OCI-LY3 (cell line): Measurements from ENCODE around the gene ZNF407.

Source experiments
- H2AFZ ChIP-seq: fragments of 200-600, 300-600 bp; shearing (Covaris generic); 2 replicates; pipeline ENCODE4 v1.6.0; 2014; ENCODE audit warnings: antibody characterized with exemption, low read depth, low read length
- H3K27ac ChIP-seq: fragments of 200-600, 300-600 bp; sonication (generic); 2 replicates; pipeline ENCODE4 v1.5.1; 2014; ENCODE audit warnings: mild to moderate bottlenecking, low read length, moderate library complexity, mixed read lengths
- H3K27me3 ChIP-seq: fragments of 200-600, 300-600 bp; sonication (generic); 2 replicates; pipeline ENCODE4 v1.6.1; 2014; ENCODE audit warnings: low read depth, low read length, mixed read lengths
- H3K36me3 ChIP-seq: fragments of 200-600, 300-600 bp; sonication (generic); replicated peaks from 2 replicates; pipeline ENCODE3; 2014; ENCODE audit warnings: low read depth, low read length, mixed read lengths
- H3K4me1 ChIP-seq: fragments of 300-600, 200-600 bp; sonication (generic); 2 replicates; pipeline ENCODE4 v1.6.1; 2014; ENCODE audit warnings: low read length, mixed read lengths
- H3K4me2 ChIP-seq: fragments of 200-600, 300-600 bp; sonication (generic); 2 replicates; pipeline ENCODE4 v1.6.1; 2014; ENCODE audit warnings: low read length, mixed read lengths
- H3K4me3 ChIP-seq: fragments of 300-600, 200-600 bp; sonication (generic); 2 replicates; pipeline ENCODE4 v1.5.1; 2014; ENCODE audit warnings: antibody characterized with exemption, mild to moderate bottlenecking, low read length, moderate library complexity
- H3K79me2 ChIP-seq: fragments of 300-600, 200-600 bp; shearing (Covaris generic); 2 replicates; pipeline ENCODE4 v1.6.1; 2014; ENCODE audit warnings: mild to moderate bottlenecking, low read length, mixed read lengths
- H3K9ac ChIP-seq: fragments of 300-600, 200-600 bp; shearing (Covaris generic); 2 replicates; pipeline ENCODE4 v1.6.0; 2014; ENCODE audit warnings: mild to moderate bottlenecking, low read length, moderate library complexity
- H3K9me3 ChIP-seq: fragments of 200-600, 300-600 bp; shearing (Covaris generic); 2 replicates; pipeline ENCODE4 v1.6.1; 2014; ENCODE audit warnings: low read length, mixed read lengths; ENCODE audit not compliant: insufficient read depth
- H4K20me1 ChIP-seq: fragments of 200-600, 300-600 bp; sonication (generic); 2 replicates; pipeline ENCODE4 v1.6.1; 2016; ENCODE audit warnings: low read length, mixed read lengths; ENCODE audit not compliant: insufficient read depth
- CTCF ChIP-seq: fragments of 200-600, 300-600 bp; sonication (generic); IDR thresholded peaks from 2 replicates; pipeline ENCODE4 v1.5.1; 2014; ENCODE audit warnings: antibody characterized with exemption, low read length, low read depth
- EZH2phosphoT487 ChIP-seq: fragments of 200-600 bp; shearing (Covaris generic); IDR thresholded peaks from 2 replicates; pipeline ENCODE4 v1.6.1; 2018; ENCODE audit warnings: antibody characterized with exemption, mixed run types, low read depth

Gene ZNF407

GRCh38 chr18:74898965-74899364 is 301.3 kb downstream of the ZNF407 start:
- H3K9ac ChIP-seq, result no peak overlapping the region

GRCh38 chr18:74899554-74899953 is 301.9 kb downstream of the ZNF407 start:
- no peaks in the 10 kb centered on the region for H3K9me3 ChIP-seq
- no peak overlapping the region for H3K4me2 ChIP-seq
- no peaks in the 10 kb centered on the region for H3K4me1 ChIP-seq
- H3K27ac ChIP-seq, result no peak overlapping the region
- no peaks in the 10 kb centered on the region for H3K79me2 ChIP-seq
- TF ChIP-seq EZH2phosphoT487 (no peak), CTCF (no peak)
- H3K9ac ChIP-seq, result no peak overlapping the region
- no peaks in the 10 kb centered on the region for H4K20me1 ChIP-seq
- H3K4me3 ChIP-seq, result no peak overlapping the region
- H3K36me3 ChIP-seq, result no peaks in the 10 kb centered on the region
- no peak overlapping the region for H2AFZ ChIP-seq
- H3K27me3 ChIP-seq, result no peaks in the 10 kb centered on the region

More at GRCh38 chr18:74898965-74899364, 301.3 kb downstream of the ZNF407 start:
- no peak for TF ChIP-seq CTCF
- TF ChIP-seq EZH2phosphoT487, result no peak
- no peak overlapping the region for H2AFZ ChIP-seq
- H3K27me3 ChIP-seq, result no peaks in the 10 kb centered on the region
- H3K4me1 ChIP-seq, result no peaks in the 10 kb centered on the region
- H3K27ac ChIP-seq, result no peak overlapping the region
- no peak overlapping the region for H3K4me2 ChIP-seq
- H3K36me3 ChIP-seq, result no peaks in the 10 kb centered on the region
- no peaks in the 10 kb centered on the region for H3K9me3 ChIP-seq
- H3K79me2 ChIP-seq, result no peaks in the 10 kb centered on the region
- H4K20me1 ChIP-seq, result no peaks in the 10 kb centered on the region
- no peak overlapping the region for H3K4me3 ChIP-seq

- Histone ChIP-seq H4K20me1 (no peaks in the 10 kb centered on the region), H3K9me3 (no peaks in the 10 kb centered on the region), H3K27me3 (no peaks in the 10 kb centered on the region), H3K4me2 (no peak overlapping the region), H3K79me2 (no peaks in the 10 kb centered on the region), H3K27ac (no peak overlapping the region), H2AFZ (no peak overlapping the region), H3K9ac (no peak overlapping the region), H3K4me1 (no peaks in the 10 kb centered on the region), H3K4me3 (no peak overlapping the region), H3K36me3 (no peaks in the 10 kb centered on the region)
- no peak for TF ChIP-seq EZH2phosphoT487
- no peak for TF ChIP-seq CTCF
These were observed 303.9 kb downstream of the ZNF407 start for GRCh38 chr18:74901362-74902146.

- Histone ChIP-seq H3K4me2 (no peak overlapping the region), H3K4me3 (no peak overlapping the region), H3K79me2 (no peaks in the 10 kb centered on the region), H3K4me1 (no peaks in the 10 kb centered on the region), H3K36me3 (no peaks in the 10 kb centered on the region), H4K20me1 (no peaks in the 10 kb centered on the region), H3K9me3 (no peaks in the 10 kb centered on the region), H3K9ac (no peak overlapping the region), H3K27me3 (no peaks in the 10 kb centered on the region), H3K27ac (no peak overlapping the region), H2AFZ (no peak overlapping the region)
- TF ChIP-seq CTCF (no peak), EZH2phosphoT487 (no peak)
These were observed 304.4 kb downstream of the ZNF407 start for GRCh38 chr18:74902147-74902455.
